MG63 (cell line): Measurements from ENCODE around the gene SLC25A29. TPM values are rescaled to one million over a fixed set of nuclear protein-coding genes. Genes with fewer than 3 reads are reported as not detected.
"Not testable (repeated sequence)": the region's sequence is repeated elsewhere in the genome, so short reads cannot be mapped to it uniquely, and the experiment has no call there.

ENCODE experiments used
- DNase-seq: peaks from one replicate; pipeline ENCODE4 v3.0.0-alpha.2; 2020
- H3K27me3 ChIP-seq: fragments of 250-450 bp; sonication (Bioruptor Pico); 2 replicates; pipeline ENCODE4 v1.5.1; 2020; ENCODE audit warnings: mild to moderate bottlenecking, moderate library complexity
- H3K36me3 ChIP-seq: fragments of 250-450 bp; sonication (Bioruptor Pico); 2 replicates; pipeline ENCODE4 v1.5.1; 2020; ENCODE audit warnings: mild to moderate bottlenecking, moderate library complexity
- H3K4me3 ChIP-seq: fragments of 250-450 bp; sonication (Bioruptor Pico); 2 replicates; pipeline ENCODE4 v1.5.1; 2020; ENCODE audit warnings: mild to moderate bottlenecking, moderate library complexity
- H3K9me3 ChIP-seq: fragments of 250-450 bp; sonication (Bioruptor Pico); 2 replicates; pipeline ENCODE4 v1.5.1; 2020; ENCODE audit warnings: mild to moderate bottlenecking, moderate library complexity
- total RNA-seq: library from RNA; depleted of rRNA; stranded (reverse); fragments of >200 nt; shearing (Covaris generic); gene quantifications from 2 replicates; pipeline ENCODE4 v1.2.3, GENCODE V29; 2014; ENCODE audit warnings: low replicate concordance

Gene SLC25A29
- total RNA-seq, 1 experiment from 2014 or later, result 9.6 TPM

DNA sequence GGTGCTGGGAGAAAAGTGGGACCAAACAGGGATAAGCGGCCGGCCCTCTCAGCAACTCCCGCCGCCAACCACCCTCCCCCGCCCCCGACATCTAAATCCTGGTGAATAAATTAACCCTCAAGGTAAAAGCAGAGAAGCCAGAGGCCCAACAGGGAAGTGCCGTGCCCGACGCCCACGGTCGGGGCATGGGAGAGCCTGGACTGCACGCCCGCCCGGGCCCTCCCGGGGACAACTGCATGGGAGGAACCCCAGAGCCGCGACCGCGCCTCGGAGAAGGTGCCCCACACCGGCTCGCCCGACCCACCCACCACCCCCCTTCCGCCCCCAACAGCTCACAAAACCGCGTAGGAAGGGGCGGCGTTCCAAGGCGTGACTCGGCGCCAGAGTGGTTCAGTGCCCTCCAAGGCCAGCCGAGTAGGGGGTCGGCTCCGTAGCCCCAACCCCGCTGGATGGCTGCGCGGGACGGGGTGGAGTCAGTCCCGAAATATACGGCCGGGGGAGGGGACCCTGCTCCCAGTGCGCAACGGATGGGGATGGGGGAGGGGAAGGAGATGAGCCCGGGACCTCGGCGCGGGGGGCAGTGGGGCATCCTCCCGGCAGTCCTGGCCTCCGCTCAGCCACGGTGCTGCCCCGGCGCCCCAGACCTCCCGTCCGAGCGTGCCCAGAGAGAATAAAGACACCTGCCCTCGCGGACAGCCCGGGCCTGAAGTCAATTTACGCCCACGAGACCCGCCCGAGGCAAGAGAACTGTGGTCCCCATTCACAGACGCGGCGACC, 732 bp downstream of the SLC25A29 start:
- Histone ChIP-seq H3K36me3 (no peaks in the 10 kb centered on the region), H3K4me3 (peak overlapping the region; percentile 55), H3K27me3 (no peaks in the 10 kb centered on the region), H3K9me3 (no peaks in the 10 kb centered on the region)
- no peak for DNase-seq

DNA sequence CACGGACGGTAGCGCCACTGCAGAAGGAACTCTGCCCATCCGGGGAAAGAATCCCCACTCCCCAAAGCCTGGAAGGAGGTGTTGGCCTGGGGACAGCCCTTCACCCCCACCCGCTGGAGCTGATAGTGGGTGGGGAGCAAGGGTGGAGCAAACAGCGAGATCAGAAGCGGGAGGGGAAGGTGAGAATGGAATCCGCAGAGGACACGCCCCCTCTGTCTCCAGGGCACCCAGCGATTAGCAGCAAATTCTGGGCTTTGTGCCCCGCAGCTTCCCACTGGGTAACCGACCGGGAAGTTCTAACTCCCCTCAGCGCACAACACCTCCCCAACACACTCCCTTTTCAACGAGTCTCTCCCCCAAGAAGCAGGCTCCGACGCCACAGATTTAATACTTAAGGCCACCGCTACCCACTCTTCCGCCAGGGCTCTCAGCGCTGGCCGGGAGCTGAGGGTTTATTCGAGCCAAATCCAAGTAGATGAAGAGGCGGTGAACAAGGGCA, 1.4 kb downstream of the SLC25A29 start:
- H3K9me3 ChIP-seq, result no peaks in the 10 kb centered on the region
- DNase-seq, result no peak
- no peaks in the 10 kb centered on the region for H3K27me3 ChIP-seq
- peak overlapping the region; percentile 55; the same call in 1 of the 2 replicates for H3K4me3 ChIP-seq
- no peaks in the 10 kb centered on the region for H3K36me3 ChIP-seq

DNA sequence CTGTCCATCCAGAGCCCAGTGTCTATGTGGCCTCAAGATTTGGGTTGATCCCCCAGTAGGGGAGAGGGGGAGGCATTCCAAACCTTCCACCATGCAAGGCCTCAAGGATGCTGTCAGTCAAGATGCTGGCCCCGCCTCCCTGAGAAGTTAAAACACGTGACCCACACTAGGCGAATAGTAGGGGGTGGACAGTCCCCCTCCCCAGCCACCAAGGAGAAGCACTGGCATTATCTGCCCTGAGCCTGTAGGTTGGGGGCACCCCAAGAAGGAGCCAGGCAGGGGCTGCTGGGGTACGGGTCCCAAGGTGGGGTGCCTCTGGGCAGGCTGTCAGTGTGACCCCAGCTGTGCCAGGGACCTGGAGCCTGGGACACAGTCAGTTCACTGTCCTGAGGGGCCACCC, 2.3 kb downstream of the SLC25A29 start:
- DNase-seq, result no peak
- Histone ChIP-seq H3K36me3 (no peaks in the 10 kb centered on the region), H3K27me3 (no peaks in the 10 kb centered on the region), H3K4me3 (no peak overlapping the region), H3K9me3 (no peaks in the 10 kb centered on the region)

DNA sequence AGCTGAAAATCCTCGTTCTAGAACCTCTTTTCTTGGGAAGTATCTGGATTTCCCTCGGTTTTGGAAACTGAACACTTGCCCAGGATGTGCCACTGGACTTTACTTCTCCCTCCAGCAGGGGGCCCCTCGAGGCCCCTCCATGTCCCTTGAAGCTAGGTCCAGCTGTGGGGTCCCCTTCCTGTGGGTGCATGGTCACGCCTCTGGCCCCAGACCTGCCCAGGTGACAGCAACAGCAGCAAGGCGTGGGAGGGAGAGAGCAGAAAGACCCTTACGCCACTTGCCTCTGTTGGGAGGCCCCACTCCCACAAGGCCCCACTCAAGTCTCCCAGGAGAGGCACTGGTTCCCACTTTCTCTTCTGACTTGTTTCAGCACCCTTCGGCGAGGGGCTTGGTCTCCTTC, 3.1 kb downstream of the SLC25A29 start:
- Histone ChIP-seq H3K27me3 (no peaks in the 10 kb centered on the region), H3K36me3 (no peaks in the 10 kb centered on the region), H3K9me3 (no peaks in the 10 kb centered on the region), H3K4me3 (no peak overlapping the region)
- no peak for DNase-seq

DNA sequence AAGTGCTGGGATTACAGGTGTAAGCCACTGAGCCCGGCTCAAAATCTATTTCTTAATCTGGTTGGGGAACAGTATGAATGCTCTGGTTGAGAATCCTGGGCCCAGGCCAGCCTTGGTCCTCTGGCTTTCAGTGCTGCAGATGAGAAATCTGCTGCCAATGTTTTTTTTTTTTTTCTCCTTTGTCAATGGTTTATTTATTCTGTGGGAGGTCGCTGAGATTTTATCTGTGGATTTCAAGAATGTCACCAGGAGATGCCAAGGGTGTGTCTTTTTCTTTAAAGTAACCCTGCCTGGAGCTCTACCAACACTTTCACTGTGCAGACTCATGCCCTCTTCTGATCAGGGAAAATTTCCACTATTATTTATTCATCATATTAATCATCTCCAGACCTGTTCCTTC, 3.6 kb downstream of the SLC25A29 start:
- H3K27me3 ChIP-seq, result no peaks in the 10 kb centered on the region
- no peaks in the 10 kb centered on the region for H3K9me3 ChIP-seq
- peak; percentile 36 for DNase-seq
- H3K36me3 ChIP-seq, result no peaks in the 10 kb centered on the region
- H3K4me3 ChIP-seq, result no peak overlapping the region

DNA sequence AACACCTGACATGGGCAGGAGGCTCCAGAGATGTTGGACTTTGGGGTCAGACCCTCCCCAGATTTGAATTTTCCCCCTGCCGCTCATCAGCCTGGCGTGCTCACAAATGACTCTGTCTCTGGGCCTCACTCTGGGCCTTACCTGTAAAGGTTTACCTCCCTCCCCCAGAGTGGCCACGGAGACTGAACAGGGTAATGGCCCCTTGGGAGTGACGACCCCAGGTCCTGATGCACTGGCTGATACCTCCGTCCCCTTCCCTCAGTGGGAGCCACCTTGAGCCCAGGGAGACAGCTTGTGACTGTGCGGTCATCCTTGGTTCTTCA, 7.0 kb downstream of the SLC25A29 start:
- Histone ChIP-seq H3K9me3 (no peaks in the 10 kb centered on the region), H3K27me3 (no peaks in the 10 kb centered on the region), H3K36me3 (no peaks in the 10 kb centered on the region), H3K4me3 (no peak overlapping the region)
- DNase-seq, result no peak

DNA sequence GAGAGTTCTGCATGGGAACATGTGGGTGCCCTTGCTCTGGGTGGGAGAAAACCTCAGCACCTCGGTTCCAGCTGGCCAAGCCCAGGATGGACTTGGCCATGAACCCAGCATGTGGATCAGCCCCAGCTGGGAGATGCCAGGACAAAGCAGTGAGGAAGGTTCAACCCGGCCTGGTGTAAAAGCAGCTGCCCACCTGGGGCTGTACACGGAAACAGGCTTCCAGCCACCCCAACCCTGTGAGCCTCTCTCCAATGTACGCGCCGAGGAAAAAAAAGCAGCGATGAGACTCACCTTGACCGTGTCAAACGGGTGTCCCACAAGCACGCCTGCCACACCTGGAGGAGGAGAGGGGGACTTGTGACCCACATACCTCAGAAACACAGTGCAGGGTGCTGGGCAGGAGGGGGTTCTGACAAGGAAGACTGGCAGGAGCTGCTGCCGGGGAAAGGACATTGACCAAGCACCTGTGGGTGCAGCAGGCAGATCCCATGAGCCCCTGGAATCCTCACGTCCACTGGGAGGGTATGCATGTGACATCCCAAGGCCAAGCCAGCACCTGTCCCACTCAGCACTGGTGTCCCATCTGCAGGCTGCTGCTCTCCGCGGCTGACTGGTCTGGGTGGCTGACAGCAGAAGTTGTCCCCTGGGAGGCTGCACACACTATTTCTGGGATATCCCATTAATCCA, 7.5 kb downstream of the SLC25A29 start:
- DNase-seq, result no peak
- H3K36me3 ChIP-seq, result no peaks in the 10 kb centered on the region
- H3K9me3 ChIP-seq, result no peaks in the 10 kb centered on the region
- H3K4me3 ChIP-seq, result no peak overlapping the region
- no peaks in the 10 kb centered on the region for H3K27me3 ChIP-seq

DNA sequence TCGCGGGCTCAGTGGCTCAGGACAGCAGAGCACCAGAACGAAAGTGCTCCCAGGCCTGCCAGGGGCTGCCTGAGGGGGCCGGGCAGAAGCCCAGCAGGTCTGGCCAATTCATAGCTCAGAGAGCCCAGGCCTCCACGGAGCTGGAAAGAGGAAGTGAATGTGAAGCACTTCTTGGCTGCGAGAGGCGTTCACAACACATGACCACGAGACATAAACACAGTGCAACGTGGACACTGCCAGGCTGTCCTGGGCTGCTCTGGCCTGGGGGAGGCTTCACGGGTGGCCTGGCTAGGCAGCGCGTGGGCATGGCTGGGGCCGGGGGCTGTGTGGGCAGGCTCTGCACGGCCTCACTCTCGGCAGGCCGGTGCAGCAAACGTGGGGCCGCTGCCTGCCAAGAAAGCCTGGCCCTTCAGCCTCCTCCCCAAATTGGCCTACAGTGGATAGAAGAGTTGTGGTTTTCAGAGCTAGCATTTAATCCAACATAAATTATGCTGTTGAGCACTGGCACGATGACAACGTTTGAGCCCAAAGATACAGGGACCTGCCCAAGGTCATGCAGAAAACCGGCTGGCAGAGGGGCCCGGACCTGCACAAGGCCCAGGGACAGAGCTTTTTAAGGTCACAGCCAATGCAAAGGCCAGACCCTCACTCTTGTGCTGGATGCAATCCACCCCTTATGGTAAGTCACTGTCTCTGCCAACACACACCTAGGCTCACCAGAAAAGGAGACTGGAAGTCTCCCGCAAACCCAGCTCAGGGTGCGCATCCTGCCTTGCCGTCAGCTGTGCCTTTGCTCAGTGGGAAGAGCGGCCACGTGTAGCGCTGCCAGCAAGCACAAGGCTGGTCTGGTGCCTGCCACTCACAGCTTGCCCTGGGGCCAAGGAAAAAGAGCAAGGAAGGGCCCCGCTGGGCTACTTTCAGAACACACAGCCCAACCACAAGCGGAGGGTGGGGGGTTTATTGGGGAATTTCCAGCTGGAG, 8.6 kb downstream of the SLC25A29 start:
- Histone ChIP-seq H3K27me3 (no peaks in the 10 kb centered on the region), H3K36me3 (no peaks in the 10 kb centered on the region), H3K4me3 (no peak overlapping the region), H3K9me3 (no peaks in the 10 kb centered on the region)
- DNase-seq, result peak; percentile 81

DNA sequence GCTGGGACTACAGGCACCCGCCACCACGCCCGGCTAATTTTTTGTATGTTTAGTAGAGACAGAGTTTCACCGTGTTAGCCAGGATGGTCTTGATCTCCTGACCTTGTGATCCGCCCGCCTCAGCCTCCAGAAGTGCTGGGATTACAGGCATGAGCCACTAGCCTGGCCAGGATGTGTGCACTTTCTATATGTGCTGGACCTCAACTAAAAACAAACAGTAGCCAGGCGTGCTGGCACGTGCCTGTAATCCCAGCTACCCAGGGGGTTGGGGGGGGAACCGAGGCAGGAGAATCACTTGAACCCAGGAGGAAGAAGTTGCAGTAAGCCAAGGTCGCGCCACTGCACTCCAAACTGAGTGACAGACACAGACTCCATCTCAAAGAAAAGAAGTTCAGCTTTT, 9.5 kb downstream of the SLC25A29 start:
- H3K9me3 ChIP-seq, DNase-seq, H3K36me3 ChIP-seq, H3K4me3 ChIP-seq, H3K27me3 ChIP-seq: not testable (repeated sequence)

DNA sequence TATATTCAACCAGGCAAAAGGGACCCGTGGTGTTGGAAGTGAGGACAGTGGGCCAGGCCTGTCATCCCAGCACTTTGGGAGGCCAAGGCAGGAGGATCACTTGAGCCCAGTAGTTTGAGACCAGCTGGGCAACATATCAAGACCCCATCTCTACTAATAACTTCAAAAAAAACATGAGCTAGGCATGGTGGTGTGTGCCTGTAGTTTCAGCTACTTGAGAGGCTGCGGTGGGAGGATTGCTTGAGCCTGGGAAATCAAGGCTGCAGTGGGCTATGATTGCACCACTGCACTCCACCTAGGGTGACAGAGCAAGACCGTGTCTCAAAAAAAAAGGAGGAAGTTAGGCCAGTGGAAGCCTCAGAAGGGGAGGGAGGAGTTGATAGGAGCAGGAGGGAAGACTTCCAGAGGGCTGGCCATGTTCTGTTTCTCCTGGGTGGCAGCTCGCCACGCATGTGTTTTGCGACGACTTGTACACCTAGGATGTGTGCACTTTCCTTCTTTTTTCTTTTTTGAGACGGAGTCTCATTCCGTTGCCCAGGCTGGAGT, 10.1 kb downstream of the SLC25A29 start:
- Histone ChIP-seq H3K27me3 (no peaks in the 10 kb centered on the region), H3K9me3 (no peaks in the 10 kb centered on the region), H3K36me3 (no peaks in the 10 kb centered on the region), H3K4me3 (no peak overlapping the region)
- DNase-seq, result no peak

DNA sequence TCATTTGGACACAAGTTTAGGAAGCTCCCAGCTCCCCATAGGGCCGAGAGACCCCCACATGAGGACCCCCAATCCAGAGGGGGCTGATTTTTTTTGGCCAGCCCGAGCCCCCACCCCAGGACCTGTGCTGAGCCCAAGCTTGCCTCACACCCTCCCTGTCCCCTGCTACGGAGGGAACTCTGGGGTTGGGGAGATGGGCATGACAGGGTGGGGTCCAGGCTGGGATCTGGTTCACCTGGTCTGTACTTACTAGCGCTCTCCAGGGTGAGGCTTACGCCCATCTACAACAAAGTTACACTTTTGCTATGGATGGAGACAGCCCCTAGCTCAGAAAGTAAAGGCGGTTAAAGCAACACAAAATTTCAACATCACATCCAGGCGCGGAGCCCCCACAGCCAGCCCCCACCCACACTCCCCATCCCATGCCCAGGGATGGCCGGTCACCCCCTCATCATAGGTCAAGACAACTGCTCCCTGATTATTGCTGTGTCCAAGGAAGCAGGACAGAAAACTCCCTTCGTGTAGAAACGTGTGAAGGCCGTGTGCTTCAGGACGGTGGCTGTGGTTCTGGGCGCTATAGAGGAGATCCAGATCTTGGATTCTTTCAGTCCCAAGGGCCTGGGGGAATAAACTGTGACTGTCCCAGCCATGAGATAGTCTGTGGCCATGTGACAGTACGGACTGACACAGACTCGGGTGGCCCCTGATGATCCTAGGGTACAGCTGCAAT, 10.7 kb downstream of the SLC25A29 start:
- no peaks in the 10 kb centered on the region for H3K9me3 ChIP-seq
- H3K36me3 ChIP-seq, result no peaks in the 10 kb centered on the region
- H3K4me3 ChIP-seq, result no peak overlapping the region
- no peak for DNase-seq
- H3K27me3 ChIP-seq, result no peaks in the 10 kb centered on the region

DNA sequence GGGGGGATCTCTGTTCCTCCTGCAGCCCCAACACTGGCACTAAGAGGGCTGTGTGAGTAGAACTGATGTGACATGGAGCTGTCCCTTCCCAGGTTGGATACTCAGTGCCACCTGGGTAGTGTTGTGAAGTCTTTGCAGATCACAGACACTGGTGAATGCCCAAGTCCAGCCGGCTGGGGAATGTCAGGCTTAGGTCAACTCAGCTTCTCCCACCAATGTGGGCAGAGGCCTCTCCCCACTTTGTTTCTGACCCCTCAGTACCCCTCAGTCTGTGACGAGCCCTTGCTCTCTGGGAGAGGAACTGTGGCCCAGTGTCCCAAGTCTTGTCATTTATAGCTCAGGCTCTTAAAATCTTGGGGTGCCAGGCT, 11.3 kb downstream of the SLC25A29 start:
- DNase-seq, result no peak
- H3K9me3 ChIP-seq, result no peaks in the 10 kb centered on the region
- no peaks in the 10 kb centered on the region for H3K27me3 ChIP-seq
- no peaks in the 10 kb centered on the region for H3K36me3 ChIP-seq
- no peak overlapping the region for H3K4me3 ChIP-seq

DNA sequence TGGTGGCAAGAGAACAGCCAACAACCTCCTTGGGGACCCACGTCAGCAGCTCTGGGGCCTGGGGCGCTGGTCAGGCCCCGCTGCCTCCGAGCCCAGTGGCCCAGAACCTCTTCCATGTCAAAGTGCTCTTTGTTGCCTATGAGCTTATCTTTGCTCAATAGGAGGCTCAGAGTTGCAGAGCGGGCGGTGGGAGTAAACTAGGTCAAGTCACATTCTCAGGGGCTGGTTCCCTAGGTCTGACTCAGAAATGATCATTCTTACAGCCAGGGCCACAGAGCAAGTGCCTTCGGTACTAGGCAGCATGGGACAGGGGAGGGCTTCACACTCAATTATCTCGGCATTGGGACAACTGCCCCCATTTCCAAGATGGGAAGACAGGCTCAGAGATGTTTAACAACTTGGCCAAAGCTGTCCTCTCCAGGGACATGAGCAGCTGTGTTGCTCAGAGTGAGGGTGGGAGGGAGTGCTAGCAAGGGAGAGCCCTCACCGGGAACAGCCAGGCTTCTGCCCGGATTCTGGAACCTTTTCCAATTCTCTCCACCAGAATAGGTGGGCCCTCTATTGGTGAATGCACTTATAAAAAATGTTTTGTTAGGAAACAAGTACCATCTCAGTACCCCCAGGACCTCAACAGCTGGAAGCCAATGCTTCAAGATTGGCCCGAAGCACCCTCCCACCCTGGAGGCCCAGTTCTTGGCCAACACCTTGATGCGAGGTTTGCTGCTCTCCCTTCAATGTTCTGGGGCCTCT, 11.9 kb downstream of the SLC25A29 start:
- H3K27me3 ChIP-seq, result no peaks in the 10 kb centered on the region
- DNase-seq, result no peak
- no peaks in the 10 kb centered on the region for H3K9me3 ChIP-seq
- H3K4me3 ChIP-seq, result no peak overlapping the region
- H3K36me3 ChIP-seq, result no peaks in the 10 kb centered on the region

DNA sequence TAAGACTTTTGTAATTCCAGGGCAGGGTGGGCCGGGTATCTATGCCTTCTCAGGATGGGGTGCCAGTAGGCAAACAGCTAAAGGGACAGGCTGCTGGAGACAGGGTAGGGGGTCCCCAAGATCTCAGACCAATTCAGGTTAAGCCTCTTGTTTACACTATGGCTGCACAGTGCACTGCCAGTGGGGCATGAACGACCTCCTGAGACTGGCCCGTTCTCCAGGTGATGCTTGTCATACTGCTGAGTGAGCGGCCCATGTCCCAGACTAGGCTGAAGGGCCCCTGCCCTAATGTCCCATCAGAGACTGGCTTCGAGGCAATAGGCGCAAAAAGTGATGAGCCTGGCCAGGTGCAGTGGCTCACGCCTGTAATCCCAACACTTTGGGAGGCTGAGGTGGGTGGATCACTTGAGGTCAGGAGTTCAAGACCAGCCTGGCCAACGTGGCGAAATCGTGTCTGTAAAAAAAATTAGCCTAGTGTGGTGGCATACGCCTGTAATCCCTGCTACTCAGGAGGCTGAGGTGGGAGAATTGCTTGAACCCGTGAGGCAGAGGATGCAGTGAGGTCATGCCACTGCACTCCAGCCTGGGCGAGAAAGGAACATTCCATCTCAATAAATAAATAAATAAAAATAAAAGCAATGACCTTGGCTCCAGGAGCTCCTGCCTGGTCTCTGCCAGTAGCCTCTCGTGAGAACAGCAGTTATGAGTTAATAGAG, 12.6 kb downstream of the SLC25A29 start:
- no peaks in the 10 kb centered on the region for H3K27me3 ChIP-seq
- no peaks in the 10 kb centered on the region for H3K9me3 ChIP-seq
- no peak overlapping the region for H3K4me3 ChIP-seq
- H3K36me3 ChIP-seq, result no peaks in the 10 kb centered on the region
- no peak for DNase-seq

DNA sequence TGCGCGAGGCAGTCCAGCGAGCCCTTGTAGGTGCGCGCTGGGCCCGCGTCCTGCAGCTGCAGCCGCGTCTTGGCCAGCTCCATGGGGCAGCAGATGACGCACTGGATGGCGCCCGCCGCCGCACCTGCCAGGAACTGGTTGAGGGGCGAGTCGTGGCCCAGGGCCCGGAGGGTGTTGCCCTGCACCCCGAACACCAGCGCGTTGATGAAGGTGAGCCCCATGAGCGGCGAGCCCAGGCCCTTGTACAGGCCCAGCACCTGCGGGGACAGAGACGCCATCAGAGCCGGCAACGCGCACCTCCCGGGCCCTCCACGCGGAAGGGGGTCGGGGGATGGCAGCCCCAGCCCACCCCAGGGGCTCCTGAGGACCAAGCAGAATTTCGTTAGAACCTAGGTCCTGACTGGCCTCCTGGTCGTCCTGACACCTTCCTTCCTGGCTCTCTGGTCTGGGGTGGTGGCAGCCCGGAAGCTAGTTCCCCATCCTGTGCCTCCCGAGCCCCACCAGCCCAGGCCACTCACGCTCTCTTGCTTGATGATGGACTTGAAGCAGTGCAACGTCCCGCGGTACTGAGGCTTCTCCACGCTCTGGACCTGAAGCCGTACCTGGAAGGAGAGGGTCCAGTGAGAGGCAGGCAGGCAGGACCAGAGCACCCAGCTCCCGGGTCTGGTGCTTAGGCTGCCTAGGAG, 13.3 kb downstream of the SLC25A29 start:
- H3K36me3 ChIP-seq, result no peaks in the 10 kb centered on the region
- no peak for DNase-seq
- H3K4me3 ChIP-seq, result no peak overlapping the region
- no peaks in the 10 kb centered on the region for H3K27me3 ChIP-seq
- no peaks in the 10 kb centered on the region for H3K9me3 ChIP-seq
